Raji (cell line): ENCODE measurements around the gene NFATC1.

Source experiments
- POLR2A ChIP-seq: IDR thresholded peaks from 2 replicates; pipeline ENCODE4 v1.6.1; 2011; ENCODE audit warnings: low read depth, low read length, control low read depth; ENCODE audit not compliant: insufficient read depth

The NFATC1 gene

GRCh38 chr18:79510731-79511241 is 115.1 kb downstream of the NFATC1 start:
- no peak for TF ChIP-seq POLR2A

GRCh38 chr18:79511271-79511670 is 115.5 kb downstream of the NFATC1 start:
- no peak for TF ChIP-seq POLR2A

GRCh38 chr18:79511671-79512301 is 116.1 kb downstream of the NFATC1 start:
- TF ChIP-seq POLR2A = no peak

GRCh38 chr18:79512461-79513380 is 117.0 kb downstream of the NFATC1 start:
- TF ChIP-seq POLR2A = no peak

GRCh38 chr18:79513381-79514081 is 117.8 kb downstream of the NFATC1 start:
- no peak for TF ChIP-seq POLR2A

- TF ChIP-seq POLR2A = no peak
Observed at GRCh38 chr18:79515331-79515730, 119.6 kb downstream of the NFATC1 start.

- no peak for TF ChIP-seq POLR2A
Observed at GRCh38 chr18:79515944-79516351, 120.2 kb downstream of the NFATC1 start.

GRCh38 chr18:79516441-79516931 is 120.8 kb downstream of the NFATC1 start:
- no peak for TF ChIP-seq POLR2A

GRCh38 chr18:79517341-79517740 is 121.6 kb downstream of the NFATC1 start:
- no peak for TF ChIP-seq POLR2A

- TF ChIP-seq POLR2A = no peak
Observed at GRCh38 chr18:79518028-79518682, 122.4 kb downstream of the NFATC1 start.

- no peak for TF ChIP-seq POLR2A
Observed at GRCh38 chr18:79518683-79519128, 123.0 kb downstream of the NFATC1 start.

GRCh38 chr18:79519751-79520477 is 124.2 kb downstream of the NFATC1 start:
- TF ChIP-seq POLR2A = no peak

GRCh38 chr18:79520478-79521390 is 125.0 kb downstream of the NFATC1 start:
- no peak for TF ChIP-seq POLR2A
